Natural killer cell (primary cell): ENCODE measurements around the gene RAD9B. TPM values are rescaled to one million over a fixed set of nuclear protein-coding genes. Genes with fewer than 3 reads are reported as not detected.
A peak's percentile ranks its signal among the peaks of the same experiment; 100 is the strongest.

Experiments
- ATAC-seq, 3 donors: fragments of 150-1000 bp in 2 of 3; fragments of 200-7000 bp in 1 of 3; cut with Tn5 transposase; 1 replicate in 1 of 3; 2 replicates in 2 of 3; pipeline ENCODE4 v1.10.0; 2021; ENCODE audit warnings: mild to moderate bottlenecking in 2 of 3, moderate library complexity in 2 of 3
- DNase-seq, 2 donors: peaks; one replicate each; pipeline versions ENCODE4 v3.0.0 to v3.0.0-alpha.2; 2013 to 2021; ENCODE audit warnings: mixed read lengths in 1 of 2
- H3K27ac ChIP-seq: one replicate; pipeline ENCODE4 v1.5.1; 2013; ENCODE audit warnings: mild to moderate bottlenecking, low read length
- H3K27me3 ChIP-seq: one replicate; pipeline ENCODE4 v1.6.1; 2013; ENCODE audit warnings: low read length; ENCODE audit not compliant: control insufficient read depth, insufficient read depth
- H3K36me3 ChIP-seq: one replicate; pipeline ENCODE4 v1.6.1; 2013; ENCODE audit warnings: low read length; ENCODE audit not compliant: control insufficient read depth, insufficient read depth
- H3K4me1 ChIP-seq: one replicate; pipeline ENCODE4 v1.6.1; 2013; ENCODE audit warnings: low read length; ENCODE audit not compliant: control insufficient read depth, insufficient read depth
- H3K4me3 ChIP-seq: one replicate; pipeline ENCODE4 v1.5.1; 2013; ENCODE audit warnings: low read length
- H3K9me3 ChIP-seq: one replicate; pipeline ENCODE4 v1.6.1; 2013; ENCODE audit warnings: low read length; ENCODE audit not compliant: control insufficient read depth, insufficient read depth
- H3K27ac Mint-ChIP-seq, 2 donors: one replicate each; pipeline ENCODE4 v1.8.0; 2022; ENCODE audit warnings: mild to moderate bottlenecking in 2 of 2, mixed read lengths in 2 of 2, moderate library complexity in 1 of 2
- H3K27me3 Mint-ChIP-seq, 2 donors: one replicate each; pipeline ENCODE4 v1.8.0; 2022; ENCODE audit warnings: low read depth in 2 of 2, mixed read lengths in 2 of 2
- H3K36me3 Mint-ChIP-seq: one replicate; pipeline ENCODE4 v1.8.0; 2022; ENCODE audit warnings: mixed read lengths
- H3K4me1 Mint-ChIP-seq, 2 donors: one replicate each; pipeline ENCODE4 v1.8.0; 2022; ENCODE audit warnings: mixed read lengths in 2 of 2
- H3K4me3 Mint-ChIP-seq: one replicate; pipeline ENCODE4 v1.8.0; 2022; ENCODE audit warnings: mild to moderate bottlenecking, moderate library complexity, mixed read lengths
- H3K9me3 Mint-ChIP-seq, 2 donors: one replicate each; pipeline ENCODE4 v1.8.0; 2022; ENCODE audit warnings: mixed read lengths in 2 of 2
- CTCF ChIP-seq: fragments of 200-600 bp; IDR thresholded peaks from one replicate; pipeline ENCODE4 v1.8.0; 2022; ENCODE audit warnings: antibody characterized with exemption
- WGBS: methylation state at CpG from one replicate; pipeline ENCODE4 v1.1.7; 2013; ENCODE audit warnings: missing lambda C conversion rate; ENCODE audit not compliant: insufficient coverage; 5-methylcytosine and 5-hydroxymethylcytosine counted together
- intact Hi-C: fragments of 100-400 bp; cut with micrococcal nuclease; formaldehyde crosslinking; loops from one replicate; pipeline ENCODE4 v1.14.2; 2022
- total RNA-seq, 4 donors: library from RNA; stranded (reverse); fragments of 120-200 nt in 1 of 4; gene quantifications; one replicate each; pipeline versions ENCODE4 v1.2.3 to v1.2.4, GENCODE V29; 2013 to 2022

The RAD9B gene
- total RNA-seq, 3 donors from 2014 or later (not counting 1 experiment from before 2014, with no cell fraction given): 0.18 to 1.8 (median 0.91) TPM

GRCh38 chr12:110468214-110469048, 33.7 kb upstream of the RAD9B start, which contains the start of the genes FAM216A and GPN3:
Gene FAM216A (plus strand): TSS chr12:110468845. CDS start chr12:110468876, 31 bp downstream.
Gene GPN3 (minus strand): TSS chr12:110468257. CDS start chr12:110468203, 54 bp downstream.
- WGBS: under 1% methylated on average over 77 of the region's 78 CpGs
- no peaks in the 10 kb centered on the region for H3K36me3 Mint-ChIP-seq

DNA sequence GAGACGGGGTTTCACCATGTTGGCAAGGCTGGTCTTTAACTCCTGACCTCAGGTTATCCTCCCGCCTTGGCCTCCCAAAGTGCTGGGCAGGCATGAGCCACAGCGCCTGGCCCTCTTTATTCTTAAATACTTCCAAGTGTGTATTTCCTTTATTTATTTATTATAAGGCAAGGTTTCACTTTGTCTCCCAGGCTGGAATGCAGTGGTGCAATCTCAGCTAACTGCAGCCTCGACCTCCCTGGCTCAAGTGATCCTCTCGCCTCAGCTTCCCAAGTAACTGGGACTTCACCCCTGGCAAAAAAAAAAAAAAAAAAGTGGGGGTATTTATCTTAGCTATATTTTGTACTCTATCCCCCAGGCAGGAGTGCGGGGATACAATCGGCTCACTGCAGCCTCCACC, 26.7 kb upstream of the RAD9B start:
- no peaks in the 10 kb centered on the region for H3K9me3 Mint-ChIP-seq
- Histone ChIP-seq H3K36me3 (no peaks in the 10 kb centered on the region), H3K4me3 (no peak overlapping the region), H3K27ac (no peak overlapping the region), H3K4me1 (no peaks in the 10 kb centered on the region), H3K9me3 (no peaks in the 10 kb centered on the region), H3K27me3 (no peaks in the 10 kb centered on the region)
- intact Hi-C loops: no loop called here
- no peak overlapping the region for H3K27ac Mint-ChIP-seq
- H3K36me3 Mint-ChIP-seq: no peaks in the 10 kb centered on the region
- DNase-seq: no peak
- ATAC-seq: no peak
- TF ChIP-seq CTCF: no peak
- 96% methylated on average over 6 of the region's 7 CpGs for WGBS
- no peak overlapping the region for H3K4me3 Mint-ChIP-seq
- no peaks in the 10 kb centered on the region for H3K4me1 Mint-ChIP-seq
- no peaks in the 10 kb centered on the region for H3K27me3 Mint-ChIP-seq

More at GRCh38 chr12:110468214-110469048, 33.7 kb upstream of the RAD9B start, which contains the start of the genes FAM216A and GPN3:
- peak within 1 kb of the TSS; percentile 81 for H3K27ac ChIP-seq
- Mint-ChIP-seq H3K27ac (peak within 1 kb of the TSS; percentile 89 to 90), H3K4me3 (peak within 1 kb of the TSS; percentile 98), H3K4me1 (peaks cover 23 to 29% of the 10 kb centered on the region in 2 donors), H3K27me3 (no peaks in the 10 kb centered on the region), H3K9me3 (no peaks in the 10 kb centered on the region)
- intact Hi-C loops: loop anchor here (1.0 to 5.0 kb wide), 6 partner anchors 18 to 359 kb away; partner anchors contain the start of genes ARPC3, PPP1CC, RAD9B and VPS29
- ATAC-seq (peak; percentile 87 to 94 (median 89)), DNase-seq (peak; percentile 91 to 97)
- no peaks in the 10 kb centered on the region for H3K9me3 ChIP-seq
- H3K36me3 ChIP-seq: peaks cover 6% of the 10 kb centered on the region
- no peak for TF ChIP-seq CTCF
- no peaks in the 10 kb centered on the region for H3K27me3 ChIP-seq
- H3K4me3 ChIP-seq: peak within 1 kb of the TSS; percentile 92
- peaks cover 21% of the 10 kb centered on the region for H3K4me1 ChIP-seq

DNA sequence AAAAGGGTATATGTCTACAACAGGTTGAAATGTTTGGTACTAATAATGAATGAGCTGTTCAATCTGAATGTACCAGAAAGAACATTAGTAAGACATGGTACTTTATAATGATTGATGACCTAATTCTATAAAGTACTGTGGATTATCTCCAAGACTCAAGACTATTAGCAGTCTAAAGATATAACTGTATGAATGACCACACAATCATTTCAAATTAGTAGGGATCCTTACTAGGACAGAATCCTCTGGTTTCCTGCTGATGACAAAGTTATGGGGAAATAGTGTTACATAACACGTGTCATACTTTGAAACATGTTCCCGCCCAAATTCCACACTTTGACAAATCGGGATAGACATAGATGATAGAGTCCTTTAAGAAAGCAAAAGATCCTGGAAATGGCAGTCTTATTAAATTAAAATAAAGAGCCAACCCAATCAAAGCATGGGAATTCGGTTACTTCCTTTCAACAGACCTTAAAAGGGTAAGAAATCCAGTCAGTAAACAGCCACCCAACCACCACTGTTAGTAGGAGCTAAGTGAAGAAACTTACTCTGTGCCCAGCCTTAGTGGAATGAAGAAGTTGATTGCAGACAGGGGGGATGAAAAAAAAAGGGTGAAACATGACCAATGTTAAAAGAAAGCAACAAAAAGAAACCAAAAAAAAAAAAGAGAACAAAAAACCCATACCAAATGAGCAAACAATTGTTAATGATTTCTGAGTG, 3.0 kb upstream of the RAD9B start:
- Mint-ChIP-seq H3K27ac (peak overlapping the region; percentile 73 to 80), H3K9me3 (no peaks in the 10 kb centered on the region), H3K27me3 (no peaks in the 10 kb centered on the region), H3K4me3 (peak overlapping the region; percentile 69), H3K36me3 (peaks cover 7% of the 10 kb centered on the region), H3K4me1 (peaks cover 29 to 33% of the 10 kb centered on the region in 2 donors)
- Histone ChIP-seq H3K4me3 (no peak overlapping the region), H3K4me1 (peaks cover 20% of the 10 kb centered on the region), H3K27me3 (no peaks in the 10 kb centered on the region), H3K27ac (no peak overlapping the region), H3K9me3 (no peaks in the 10 kb centered on the region), H3K36me3 (peaks cover 21% of the 10 kb centered on the region)
- no peak for DNase-seq
- WGBS: 89% methylated on average over 3 of the region's 4 CpGs
- intact Hi-C loops: no loop called here
- no peak for TF ChIP-seq CTCF
- ATAC-seq: no peak
